GM18526 (cell line): ENCODE results near the gene RDH8.

Source experiments
- POLR2A ChIP-seq: IDR thresholded peaks from 3 replicates; pipeline ENCODE4 v1.6.1; 2011; ENCODE audit not compliant: insufficient read length; ENCODE audit errors: extremely low read depth

RDH8 gene

DNA sequence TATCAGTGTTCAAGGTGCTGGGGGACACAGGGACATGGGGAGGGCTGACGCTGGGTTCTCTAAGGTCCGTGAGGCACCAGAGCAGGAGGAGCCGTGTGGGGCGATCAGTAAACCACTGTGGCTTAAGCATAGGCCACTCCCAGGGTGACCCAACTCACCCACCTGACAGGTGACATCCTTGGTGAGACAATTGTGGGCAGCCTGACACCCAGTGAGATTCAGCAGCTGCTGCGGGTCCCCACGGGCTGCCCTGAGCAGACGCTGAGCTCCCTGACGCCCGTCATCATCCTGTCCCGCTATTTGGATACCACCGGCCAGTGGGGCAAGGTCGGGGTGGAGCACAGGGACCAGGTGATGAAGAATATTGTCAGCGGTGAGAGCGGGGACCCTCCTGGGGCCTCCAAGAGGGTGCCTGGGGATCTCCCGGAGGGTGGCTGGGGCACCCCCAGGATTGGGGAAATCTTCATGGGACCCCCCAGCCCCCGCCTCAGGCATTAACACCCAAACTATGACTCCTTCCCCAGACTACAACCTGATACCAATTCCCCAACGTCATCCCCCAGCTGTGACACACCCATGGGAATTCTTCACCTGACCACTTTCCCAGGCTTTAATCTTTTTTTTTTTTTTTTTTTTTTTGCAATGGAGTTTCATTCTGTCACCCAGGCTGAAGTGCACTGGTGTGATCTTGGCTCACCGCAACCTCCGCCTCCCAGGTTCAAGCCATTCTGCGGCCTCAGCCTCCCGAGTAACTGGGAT lies 39.5 kb downstream of the RDH8 start:
- TF ChIP-seq POLR2A: no peak

GRCh38 chr19:10061717-10062310 lies 48.5 kb downstream of the RDH8 start:
- no peak for TF ChIP-seq POLR2A

GRCh38 chr19:10068205-10068604 lies 54.9 kb downstream of the RDH8 start:
- TF ChIP-seq POLR2A: no peak

DNA sequence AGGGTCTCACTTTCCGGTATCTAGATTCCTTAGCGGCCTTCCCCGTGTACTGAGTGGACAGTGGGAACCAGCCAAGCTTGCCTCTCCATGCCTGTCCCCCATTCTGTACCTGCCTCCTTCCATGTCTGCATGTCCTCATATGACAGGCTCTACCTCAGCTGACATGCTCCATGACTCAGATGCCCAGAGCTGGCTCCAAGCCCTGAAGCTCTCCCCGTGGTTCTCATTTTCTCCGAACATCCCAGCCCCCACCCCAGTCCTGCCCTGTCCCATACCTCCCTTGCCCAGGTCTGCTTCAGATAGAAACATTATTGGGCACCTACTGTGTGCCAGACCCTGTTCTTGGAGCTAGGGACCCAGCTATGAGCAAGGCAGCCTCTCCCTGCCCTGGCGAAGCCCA lies 55.8 kb downstream of the RDH8 start:
- TF ChIP-seq POLR2A: no peak

DNA sequence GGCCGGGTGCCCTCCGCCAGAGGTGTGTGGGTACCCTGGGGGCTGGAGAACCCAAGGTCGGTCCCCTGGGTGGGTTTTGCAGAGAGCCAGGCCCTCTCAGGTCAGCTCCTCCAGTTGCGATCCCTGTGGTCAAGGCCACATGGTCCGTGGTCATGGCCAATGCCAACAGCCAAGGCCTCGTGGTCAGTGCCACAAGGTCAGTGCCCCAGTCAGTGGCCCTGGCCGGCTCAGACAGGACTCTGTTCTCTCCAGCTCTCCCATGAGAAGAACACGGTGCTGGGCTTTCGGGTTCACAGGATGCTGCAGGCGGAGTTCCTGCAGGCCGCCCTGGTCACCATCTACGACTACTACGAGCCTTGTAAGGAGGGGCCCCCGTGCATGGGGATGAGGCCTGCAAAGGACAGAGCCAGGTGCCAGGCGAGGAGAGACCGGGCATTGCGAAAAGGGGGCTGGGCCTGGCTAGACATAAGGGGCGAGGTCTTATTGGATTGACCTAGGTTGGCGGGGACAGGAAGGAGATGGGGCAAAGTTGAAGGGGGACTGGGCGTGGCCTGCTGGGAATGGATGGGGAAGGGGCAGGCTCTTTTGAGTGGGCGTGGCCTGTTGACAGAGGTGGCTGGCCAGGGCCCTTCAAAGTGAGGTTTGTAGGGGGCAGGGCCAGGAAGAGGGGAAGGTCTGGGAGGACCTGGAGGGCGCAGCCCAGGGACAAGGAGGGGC lies 57.6 kb downstream of the RDH8 start:
- TF ChIP-seq POLR2A: no peak
